ENCODE data around the gene OGFOD3.
A peak's percentile ranks its signal among the peaks of the same experiment; 100 is the strongest.
"Not testable (repeated sequence)": the region's sequence is repeated elsewhere in the genome, so short reads cannot be mapped to it uniquely, and the experiment has no call there.

Gene OGFOD3

DNA sequence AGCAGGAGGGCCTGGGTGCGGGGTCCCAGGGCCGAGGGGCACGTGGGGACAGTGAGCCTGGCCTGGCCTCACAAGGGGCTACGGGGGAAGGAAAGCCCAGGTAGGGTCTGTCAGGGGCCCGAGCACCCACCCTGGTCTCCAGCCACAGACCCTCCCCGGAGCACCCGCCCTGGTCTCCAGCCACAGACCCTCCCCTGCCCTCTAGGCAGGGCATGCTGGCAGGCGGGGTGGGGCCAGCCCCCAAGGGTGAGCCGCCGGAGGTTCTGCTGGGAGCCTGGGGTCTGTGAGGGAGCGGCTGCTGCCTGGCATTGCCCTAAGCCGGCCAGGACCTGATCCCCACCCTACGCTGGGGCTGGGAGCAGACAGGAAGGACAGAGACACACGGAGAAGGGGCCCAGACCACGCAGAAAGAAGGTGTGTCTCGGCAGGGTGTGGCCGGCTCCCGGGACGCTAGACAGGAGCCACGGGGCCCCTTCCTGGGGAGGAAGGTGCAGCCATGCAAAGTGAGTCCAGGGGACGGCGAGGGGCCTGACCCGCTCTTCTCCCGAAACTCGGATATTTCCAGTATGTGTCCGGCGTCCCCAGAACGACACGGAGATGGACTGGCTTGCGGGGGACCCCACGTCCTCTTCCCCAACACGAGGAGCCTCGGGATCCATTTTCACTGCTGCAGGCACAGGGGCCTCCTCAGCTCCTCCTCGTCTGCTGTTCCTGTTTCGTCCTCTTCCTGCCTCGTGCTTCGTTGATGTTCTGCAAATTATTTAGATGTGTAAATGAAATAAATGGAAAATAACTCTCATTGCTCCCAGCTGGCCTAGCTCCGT lies 31.3 kb downstream of the OGFOD3 start:
- no peak for DNase-seq (ENCODE audit: low read depth)

DNA sequence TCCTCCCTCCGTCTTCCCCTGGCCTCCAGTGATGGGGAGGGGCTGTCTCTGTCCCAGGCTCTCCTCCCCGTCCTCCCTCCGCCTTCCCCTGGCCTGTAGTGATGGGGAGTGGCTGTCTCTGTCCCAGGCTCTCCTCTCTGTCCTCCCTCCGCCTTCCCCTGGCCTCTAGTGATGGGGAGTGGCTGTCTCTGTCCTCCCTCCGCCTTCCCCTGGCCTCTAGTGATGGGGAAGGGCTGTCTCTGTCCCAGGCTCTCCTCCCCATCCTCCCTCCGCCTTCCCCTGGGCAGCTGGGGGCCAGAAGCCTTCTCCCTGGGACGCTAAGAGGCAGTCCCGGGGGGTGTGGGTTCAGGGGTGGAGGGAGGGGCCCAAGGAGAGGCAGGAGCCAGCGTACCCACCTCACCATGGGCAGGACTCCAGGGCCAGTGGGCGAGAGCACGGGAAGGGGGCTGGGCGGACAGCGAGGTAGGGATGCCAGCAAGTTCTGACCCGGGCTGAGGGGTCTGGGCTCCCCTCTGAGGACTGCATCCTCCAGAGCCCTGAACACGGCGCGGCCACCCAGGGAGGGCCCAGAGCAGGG lies 32.0 kb downstream of the OGFOD3 start:
- DNase-seq (ENCODE audit: low read depth), result no peak

DNA sequence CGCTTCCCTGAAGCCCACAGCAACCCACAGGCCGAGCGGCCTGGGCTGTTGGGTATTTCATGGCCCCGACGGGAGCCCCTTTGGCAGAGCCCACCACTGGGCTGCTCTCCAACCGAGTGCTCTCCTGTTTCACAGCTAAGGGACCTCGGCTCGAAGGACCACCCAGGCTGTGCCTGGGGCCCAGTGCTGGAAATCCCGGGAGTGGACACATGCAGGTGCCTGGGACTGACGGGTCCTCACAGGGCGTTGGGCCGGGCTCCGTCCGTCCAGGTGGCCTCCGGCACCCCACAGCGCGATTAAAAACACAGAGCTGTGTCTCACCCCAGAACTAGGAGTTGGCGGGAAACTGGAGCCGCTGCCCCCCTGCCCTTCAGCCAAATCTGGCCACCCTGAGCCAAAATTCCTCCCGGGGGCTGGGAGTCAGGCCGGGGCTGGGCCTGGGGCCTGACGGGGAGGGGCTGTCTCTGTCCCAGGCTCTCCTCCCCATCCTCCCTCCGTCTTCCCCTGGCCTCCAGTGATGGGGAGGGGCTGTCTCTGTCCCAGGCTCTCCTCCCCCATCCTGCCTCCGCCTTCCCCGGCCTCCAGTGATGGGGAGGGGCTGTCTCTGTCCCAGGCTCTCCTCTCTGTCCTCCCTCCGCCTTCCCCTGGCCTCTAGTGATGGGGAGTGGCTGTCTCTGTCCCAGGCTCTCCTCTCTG lies 32.7 kb downstream of the OGFOD3 start:
- DNase-seq (ENCODE audit: low read depth), result no peak

DNA sequence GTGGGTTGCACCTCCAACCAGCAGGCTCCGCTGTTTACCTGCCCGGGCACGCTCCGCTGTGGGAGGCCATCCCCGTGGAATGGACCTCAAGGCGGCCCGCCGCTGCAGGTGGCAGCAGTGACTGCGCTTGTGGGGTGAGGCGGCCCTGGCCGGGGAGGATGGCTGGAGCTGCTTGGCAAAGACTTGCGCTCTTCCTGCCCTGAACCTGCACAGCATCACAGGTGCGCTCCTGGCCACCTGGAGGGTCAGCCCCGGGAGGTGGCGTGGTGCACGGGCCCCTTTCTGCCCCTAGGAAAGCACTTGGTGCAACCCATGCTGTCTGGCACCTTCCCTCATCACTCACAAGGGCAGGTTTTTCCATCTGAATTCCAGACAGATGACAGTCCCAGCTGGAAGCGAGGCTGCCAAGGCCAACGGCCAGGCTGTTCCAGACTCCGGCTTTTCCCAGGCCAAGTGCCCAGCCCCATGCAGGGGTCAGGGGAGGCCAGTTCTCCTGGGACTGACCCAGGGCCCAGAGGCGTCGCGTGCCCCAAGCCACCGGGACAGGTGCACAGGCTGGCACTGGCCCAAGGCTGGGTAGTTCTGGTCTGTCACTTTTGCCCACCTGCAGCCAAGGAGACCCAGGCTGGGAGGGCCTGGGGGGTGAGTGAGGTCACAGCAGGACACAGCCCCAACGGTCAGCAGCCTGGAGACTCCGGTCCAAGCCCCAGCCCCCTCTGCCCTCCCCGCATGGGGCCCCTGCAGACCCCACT lies 33.5 kb downstream of the OGFOD3 start:
- DNase-seq (ENCODE audit: low read depth), result peak; percentile 50

DNA sequence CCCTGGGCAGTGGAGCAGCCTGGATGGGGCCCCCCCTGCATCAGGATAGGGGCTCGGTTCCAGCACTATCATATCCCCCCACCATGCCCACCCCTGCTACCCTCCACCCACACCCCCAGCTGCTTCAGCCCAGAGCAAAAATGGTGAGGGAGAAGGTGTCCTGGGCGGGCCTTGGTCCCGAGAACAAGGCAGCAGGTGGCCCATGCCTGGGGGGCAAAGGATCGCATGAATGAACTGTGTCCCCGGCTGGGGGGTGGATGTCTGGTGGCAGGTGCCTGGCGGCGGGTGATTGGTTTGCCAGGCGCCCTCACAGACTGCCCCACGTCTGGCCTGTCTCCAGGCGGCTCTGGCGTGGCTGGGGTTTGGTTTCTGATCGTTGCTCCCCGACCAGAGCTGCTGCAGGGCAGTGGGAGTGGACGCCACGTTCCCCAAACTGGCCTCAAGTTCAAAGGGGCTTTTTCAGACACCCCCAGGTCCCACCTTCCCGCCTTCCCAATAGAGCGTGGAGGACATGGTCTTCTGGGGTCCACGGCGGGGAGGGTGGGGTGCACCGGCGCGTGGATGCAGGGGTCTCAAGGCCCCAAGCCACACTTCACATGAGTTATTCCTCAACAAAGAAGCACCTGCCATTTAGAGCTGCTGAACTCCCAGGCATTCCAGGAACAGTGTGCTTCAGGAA lies 34.2 kb downstream of the OGFOD3 start:
- no peak for DNase-seq (ENCODE audit: low read depth)

DNA sequence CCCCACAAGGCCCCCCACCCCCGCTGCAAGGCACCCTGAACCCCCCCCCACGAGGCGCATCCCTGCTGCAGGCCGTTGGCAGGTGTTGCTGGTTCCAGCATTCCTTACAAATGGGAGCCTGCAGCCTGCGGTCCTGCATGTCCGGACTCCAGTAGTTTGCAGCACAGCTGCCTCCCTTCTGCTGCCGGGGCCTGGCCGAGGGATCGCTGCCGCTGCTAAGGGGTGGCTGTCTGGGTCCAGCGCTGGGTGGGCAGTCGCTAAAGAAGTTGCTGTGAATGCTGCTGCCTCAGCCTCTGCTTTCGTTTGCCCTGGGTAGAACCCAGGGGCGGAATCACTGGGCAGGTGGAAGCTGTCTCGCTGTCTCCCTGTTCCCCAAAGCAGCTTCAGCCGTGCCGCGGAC lies 35.0 kb downstream of the OGFOD3 start:
- no peak for DNase-seq (ENCODE audit: low read depth)

DNA sequence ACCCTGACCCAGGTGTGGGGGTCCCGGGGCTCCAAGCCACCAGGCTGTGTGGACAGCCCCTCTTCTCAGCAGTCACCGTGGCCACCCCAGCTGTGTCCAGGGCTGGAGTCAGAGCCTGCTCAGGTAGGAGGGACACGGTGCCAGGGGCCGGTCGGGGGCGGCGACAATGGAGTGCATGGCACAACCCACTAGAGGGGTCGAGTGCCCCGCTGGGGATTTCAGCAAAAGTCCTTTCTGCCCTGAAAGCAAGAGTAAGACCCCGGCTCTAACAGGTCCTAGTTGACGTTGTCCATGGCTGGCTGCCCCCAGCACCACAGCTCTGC lies 35.5 kb downstream of the OGFOD3 start:
- no peak for DNase-seq (ENCODE audit: low read depth)

DNA sequence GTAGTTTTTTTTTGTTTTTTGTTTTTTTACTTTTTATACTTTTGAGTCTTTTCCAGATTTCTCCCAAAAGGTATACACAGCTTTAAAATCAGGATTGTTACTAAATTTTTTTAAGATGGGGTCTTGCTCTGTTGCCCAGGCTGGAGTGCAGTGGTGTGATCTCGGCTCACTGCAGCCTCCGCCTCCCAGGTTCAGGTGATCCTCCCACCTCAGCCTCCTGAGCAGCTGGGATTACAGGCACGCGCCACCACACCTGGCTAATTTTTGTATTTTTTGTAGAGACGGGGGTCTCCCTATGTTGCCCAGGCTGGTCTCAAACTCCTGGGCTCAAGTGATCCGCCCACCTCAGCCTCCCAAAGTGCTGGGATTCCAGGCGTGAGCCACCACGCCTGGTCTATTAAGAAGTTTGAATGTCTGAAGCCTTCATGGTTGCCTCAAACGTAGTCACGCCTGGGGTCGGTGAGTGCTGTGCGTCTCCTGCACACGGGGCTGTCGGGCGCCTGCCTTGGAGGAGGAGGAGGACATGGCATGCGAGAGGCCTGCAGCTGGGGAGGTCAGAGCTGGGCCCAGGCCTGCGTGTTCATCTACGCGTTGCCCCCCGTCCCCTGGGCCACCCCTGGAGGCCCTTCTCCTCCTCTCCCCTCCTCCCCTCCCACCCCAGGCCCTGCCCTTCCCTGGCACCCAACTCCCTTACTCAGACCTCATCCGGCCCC lies 36.0 kb downstream of the OGFOD3 start:
- not testable (repeated sequence) for DNase-seq (ENCODE audit: low read depth)

DNA sequence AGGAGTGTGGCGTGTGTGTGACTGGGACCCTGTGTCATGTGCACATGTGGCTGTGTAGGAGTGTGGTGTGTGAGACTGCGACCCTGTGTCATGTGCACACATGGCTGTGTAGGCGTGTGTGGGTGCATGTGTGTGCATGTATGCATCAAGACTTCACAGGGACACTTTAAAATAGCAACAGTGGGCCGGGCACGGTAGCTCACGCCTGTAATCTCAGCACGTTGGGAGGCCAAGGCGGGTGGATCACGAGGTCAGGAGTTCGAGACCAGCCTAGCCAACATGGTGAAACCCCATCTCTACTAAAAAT lies 36.7 kb downstream of the OGFOD3 start:
- DNase-seq (ENCODE audit: low read depth), result not testable (repeated sequence)

DNA sequence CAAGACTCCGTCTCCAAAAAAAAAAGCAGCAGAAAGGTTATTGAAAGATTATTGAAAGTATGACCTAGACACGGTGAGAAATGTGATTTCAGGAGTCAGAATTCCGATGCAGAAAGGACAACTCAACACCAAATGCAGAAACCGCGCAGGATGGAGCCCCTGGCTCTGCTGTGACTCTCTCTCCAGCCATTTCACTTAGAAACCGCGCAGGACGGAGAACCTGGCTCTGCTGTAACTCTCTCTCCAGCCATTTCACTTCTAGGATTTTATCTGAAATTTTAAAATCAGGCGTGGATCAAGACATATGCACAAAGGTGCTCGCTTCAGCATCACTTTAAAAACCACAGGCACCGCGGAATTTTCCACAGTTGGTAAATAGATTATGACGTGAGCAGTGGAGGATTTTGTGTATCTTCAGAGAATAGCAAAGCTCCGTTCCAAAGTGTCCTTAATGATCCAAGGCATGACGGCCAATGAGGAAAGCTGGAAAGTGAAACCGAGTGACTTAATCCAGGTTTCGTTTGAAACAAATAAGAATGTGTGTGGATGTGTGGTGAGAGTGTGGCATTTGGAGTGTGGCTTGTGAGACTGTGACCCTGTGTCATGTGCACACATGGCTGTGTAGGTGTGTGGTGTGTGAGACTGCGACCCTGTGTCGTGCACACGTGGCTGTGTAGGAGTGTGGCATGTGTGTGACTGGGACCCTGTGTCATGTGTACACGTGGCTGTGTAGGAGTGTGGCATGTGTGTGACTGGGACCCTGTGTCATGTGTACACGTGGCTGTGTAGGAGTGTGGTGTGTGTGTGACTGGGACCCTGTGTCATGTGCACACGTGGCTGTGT lies 37.3 kb downstream of the OGFOD3 start:
- DNase-seq (ENCODE audit: low read depth), result peak; percentile 16

DNA sequence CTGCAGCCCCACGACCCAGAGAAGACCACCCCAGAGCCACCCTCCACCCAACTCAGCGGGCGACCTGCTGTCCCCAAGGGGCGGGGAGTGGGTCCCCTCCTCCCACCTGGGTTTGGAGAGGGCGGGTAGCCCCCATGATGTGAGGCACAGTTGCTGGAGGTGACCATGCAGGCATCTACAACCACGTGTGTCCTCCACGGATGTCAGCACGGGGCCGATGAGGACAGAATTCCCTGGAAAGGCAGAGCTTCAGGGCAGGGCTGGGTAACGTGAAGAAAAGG lies 39.7 kb downstream of the OGFOD3 start:
- DNase-seq (ENCODE audit: low read depth), result no peak

DNA sequence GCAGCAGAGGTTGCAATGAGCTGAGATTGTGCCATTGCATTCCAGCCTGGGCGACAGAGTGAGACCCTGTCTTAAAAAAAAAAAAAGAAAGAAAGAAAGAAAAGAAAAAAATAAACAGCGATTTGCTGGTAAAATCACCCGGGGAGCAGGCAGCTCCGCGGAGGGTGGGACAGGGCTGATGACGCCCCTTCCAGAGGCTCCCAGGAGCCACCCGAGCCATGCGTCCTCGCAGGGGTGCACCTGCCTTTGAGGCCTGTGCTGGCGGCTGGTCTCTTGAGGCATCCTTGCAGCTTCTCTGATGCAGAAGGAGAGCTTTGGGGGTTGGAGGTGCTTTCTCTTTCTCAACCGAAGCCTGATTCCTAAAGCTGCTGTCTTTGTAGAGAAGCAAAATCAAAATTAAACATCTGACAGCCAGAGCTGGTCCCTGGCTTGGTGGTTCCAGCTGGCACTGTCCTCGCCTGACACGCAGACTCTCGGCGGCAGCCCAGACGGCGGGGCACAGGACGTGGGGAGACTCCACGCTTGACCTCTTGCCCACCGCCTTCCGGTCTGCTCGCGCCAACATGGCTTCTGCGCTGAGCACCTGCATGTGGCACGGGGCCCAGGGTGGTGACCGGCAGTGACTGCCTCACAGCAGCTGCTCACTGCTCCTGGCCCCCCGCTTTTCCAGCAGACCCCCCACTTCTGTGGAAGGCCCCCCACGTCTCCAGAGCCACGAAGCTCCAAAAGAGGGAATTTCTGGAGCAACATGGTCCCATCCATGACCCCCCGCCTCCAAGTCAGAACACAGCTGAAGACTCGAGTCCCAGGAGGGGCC lies 40.3 kb downstream of the OGFOD3 start:
- no peak for DNase-seq (ENCODE audit: low read depth)

DNA sequence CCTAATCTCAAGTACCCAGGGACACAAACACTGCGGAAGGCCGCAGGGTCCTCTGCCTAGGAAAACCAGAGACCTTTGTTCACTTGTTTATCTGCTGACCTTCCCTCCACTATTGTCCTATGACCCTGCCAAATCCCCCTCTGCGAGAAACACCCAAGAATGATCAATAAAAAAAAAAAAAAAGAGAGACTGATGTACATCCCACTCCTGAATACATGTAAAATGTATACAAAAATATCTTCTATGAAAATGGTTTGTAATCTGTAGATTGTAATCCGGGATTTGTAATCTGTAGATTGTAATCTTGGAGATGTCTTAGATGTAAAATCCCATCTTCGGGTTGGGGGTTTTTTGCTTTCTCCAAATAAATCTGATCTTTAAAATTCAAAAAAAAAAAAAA lies 41.1 kb downstream of the OGFOD3 start:
- not testable (repeated sequence) for DNase-seq (ENCODE audit: low read depth)

DNA sequence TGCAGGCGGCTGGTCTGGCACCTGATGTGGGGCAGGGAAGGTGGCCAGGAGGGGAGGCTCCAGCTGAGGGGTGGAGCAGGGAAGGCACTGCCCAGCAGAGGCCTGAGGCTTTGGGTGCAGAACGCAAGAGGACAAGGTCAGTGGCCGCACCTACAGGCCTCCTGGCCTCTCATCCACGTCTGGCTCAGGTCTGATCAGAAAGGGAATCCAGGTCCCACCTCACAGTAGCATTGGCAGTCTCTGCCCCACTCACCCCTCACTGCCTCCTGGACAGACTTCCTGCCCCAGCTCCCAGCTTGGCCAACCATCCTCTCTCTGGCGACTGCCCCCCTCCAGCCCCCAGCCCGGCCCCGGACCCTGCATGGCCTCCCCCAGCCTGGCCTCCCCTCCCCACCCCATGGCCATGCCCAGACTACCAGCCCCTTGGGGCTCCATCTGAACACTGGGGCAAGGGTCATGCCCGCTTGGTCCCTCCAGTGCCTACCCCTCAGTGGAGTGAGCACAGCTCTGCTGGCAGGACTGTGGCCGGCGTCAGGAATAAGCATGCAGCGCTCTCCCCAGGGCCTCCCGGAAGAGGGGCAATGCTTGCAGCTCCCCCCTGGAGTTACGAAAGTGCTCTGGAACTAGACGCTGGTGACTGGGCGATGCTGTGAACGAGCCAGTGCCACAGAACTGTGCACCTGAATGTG lies 42.2 kb downstream of the OGFOD3 start:
- no peak for DNase-seq (ENCODE audit: low read depth)

DNA sequence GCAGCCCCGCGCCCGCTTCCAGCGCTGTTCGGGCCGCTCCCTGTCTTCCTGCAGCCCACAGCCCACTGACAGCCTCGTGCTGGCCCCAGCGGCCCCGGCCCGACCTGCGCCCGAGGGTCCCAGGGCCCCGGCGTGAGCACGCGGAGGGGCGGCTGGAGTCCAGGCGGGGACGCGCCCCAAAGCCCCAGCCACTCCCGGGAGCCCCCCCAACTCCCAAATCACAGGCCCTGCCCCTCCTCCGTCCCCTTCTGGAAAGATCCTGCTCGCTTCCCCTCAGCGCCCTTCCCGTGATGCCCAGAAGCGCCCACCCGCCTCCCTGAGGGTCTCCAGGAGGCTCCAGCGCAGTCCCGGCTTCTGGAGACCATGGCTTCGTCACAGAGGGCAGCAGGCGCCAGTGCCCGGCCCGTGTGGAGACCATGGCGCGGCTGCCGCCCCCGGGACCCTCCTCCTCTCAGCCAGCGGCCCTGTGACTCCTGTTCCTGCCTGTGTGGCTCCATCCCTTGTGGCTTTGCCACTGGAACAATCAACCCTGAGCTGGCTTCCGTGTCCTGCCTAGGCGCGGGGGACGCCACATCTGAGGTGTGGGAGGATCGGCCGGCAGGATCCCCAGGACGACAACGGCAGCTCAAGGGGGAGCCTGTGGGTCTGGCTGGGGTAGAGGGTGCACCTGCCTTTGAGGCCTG lies 42.9 kb downstream of the OGFOD3 start:
- no peak for DNase-seq (ENCODE audit: low read depth)

DNA sequence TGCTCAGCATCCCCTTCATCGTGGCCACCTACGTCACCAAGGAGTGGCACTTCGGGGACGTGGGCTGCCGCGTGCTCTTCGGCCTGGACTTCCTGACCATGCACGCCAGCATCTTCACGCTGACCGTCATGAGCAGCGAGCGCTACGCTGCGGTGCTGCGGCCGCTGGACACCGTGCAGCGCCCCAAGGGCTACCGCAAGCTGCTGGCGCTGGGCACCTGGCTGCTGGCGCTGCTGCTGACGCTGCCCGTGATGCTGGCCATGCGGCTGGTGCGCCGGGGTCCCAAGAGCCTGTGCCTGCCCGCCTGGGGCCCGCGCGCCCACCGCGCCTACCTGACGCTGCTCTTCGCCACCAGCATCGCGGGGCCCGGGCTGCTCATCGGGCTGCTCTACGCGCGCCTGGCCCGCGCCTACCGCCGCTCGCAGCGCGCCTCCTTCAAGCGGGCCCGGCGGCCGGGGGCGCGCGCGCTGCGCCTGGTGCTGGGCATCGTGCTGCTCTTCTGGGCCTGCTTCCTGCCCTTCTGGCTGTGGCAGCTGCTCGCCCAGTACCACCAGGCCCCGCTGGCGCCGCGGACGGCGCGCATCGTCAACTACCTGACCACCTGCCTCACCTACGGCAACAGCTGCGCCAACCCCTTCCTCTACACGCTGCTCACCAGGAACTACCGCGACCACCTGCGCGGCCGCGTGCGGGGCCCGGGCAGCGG lies 43.6 kb downstream of the OGFOD3 start:
- DNase-seq (ENCODE audit: low read depth), result no peak

DNA sequence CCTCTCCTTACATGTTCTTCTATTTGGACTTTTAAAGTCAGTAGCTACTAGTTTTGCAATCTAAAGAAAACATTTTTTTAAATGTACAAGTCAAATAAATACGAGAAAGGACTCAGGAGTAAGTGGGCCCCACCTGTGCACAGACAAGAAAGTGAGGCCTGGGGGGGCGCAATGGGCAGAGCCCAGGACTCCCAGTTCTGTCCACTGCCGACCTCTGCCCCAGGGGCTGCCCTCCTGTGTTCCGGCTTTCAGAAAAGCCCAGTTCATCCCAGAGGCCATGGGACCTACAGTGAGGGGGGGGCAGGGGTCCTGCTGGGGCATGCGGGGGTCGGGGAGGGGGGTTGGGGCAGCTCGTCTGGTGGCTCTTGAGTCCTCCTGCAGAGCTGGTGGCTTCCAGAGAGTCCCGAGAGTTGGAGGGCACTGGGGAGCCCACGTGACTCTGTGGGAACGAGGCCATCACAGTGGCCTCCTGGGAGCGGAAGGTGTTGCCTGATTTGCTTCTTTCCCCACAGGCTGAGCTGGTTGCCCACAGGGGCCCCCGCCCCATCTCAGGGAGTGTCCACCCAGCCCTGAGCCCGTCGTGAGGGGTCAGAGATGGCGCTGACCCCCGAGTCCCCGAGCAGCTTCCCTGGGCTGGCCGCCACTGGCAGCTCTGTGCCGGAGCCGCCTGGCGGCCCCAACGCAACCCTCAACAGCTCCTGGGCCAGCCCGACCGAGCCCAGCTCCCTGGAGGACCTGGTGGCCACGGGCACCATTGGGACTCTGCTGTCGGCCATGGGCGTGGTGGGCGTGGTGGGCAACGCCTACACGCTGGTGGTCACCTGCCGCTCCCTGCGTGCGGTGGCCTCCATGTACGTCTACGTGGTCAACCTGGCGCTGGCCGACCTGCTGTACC lies 44.4 kb downstream of the OGFOD3 start:
- DNase-seq (ENCODE audit: low read depth), result no peak

Data from ELR (cell line).